H9 (cell line): Measurements from ENCODE around the gene AARSD1. TPM values are rescaled to one million over a fixed set of nuclear protein-coding genes. Genes with fewer than 3 reads are reported as not detected.

Source experiments
- DNase-seq: peaks from one replicate; pipeline ENCODE4 v3.0.0-alpha.2; 2017
- H2AFZ ChIP-seq: one replicate; pipeline ENCODE4 v1.6.1; 2013; ENCODE audit warnings: mild to moderate bottlenecking, low read length, control low read depth, moderate library complexity
- H2AK5ac ChIP-seq: 2 replicates; pipeline ENCODE4 v1.6.1; 2013; ENCODE audit warnings: low read length, control low read depth, mixed read lengths; ENCODE audit not compliant: insufficient read length
- H2BK120ac ChIP-seq: one replicate; pipeline ENCODE4 v1.6.1; 2013; ENCODE audit warnings: low read depth, mild to moderate bottlenecking, low read length, control low read depth, inconsistent platforms; ENCODE audit not compliant: poor library complexity, severe bottlenecking
- H2BK12ac ChIP-seq: 2 replicates; pipeline ENCODE4 v1.6.1; 2013; ENCODE audit warnings: low read length, control low read depth, mixed read lengths, low read depth; ENCODE audit not compliant: insufficient read length
- H2BK15ac ChIP-seq: 2 replicates; pipeline ENCODE4 v1.6.1; 2013; ENCODE audit warnings: low read depth, low read length, control low read depth
- H2BK20ac ChIP-seq: one replicate; pipeline ENCODE4 v1.6.1; 2013; ENCODE audit warnings: low read depth, mild to moderate bottlenecking, low read length, control low read depth, inconsistent platforms; ENCODE audit not compliant: poor library complexity, severe bottlenecking
- H2BK5ac ChIP-seq: 2 replicates; pipeline ENCODE4 v1.6.1; 2013; ENCODE audit warnings: low read length, control low read depth, mixed read lengths; ENCODE audit not compliant: insufficient read length
- H3K14ac ChIP-seq: 2 replicates; pipeline ENCODE4 v1.6.1; 2013; ENCODE audit warnings: low read length, control low read depth; ENCODE audit not compliant: insufficient read depth
- H3K18ac ChIP-seq: 2 replicates; pipeline ENCODE4 v1.6.1; 2013; ENCODE audit warnings: low read depth, mild to moderate bottlenecking, mixed read lengths, low read length, control low read depth; ENCODE audit not compliant: insufficient read length
- H3K23ac ChIP-seq: 2 replicates; pipeline ENCODE4 v1.6.1; 2013; ENCODE audit warnings: low read length, control low read depth, mixed read lengths, low read depth; ENCODE audit not compliant: insufficient read length
- H3K23me2 ChIP-seq: 2 replicates; pipeline ENCODE4 v1.6.1; 2013; ENCODE audit warnings: low read depth, mild to moderate bottlenecking, mixed read lengths, low read length, control low read depth; ENCODE audit not compliant: insufficient read length, poor library complexity, severe bottlenecking
- H3K27ac ChIP-seq: 2 replicates; pipeline ENCODE4 v1.5.1; 2013; ENCODE audit warnings: low read length, control low read depth, mixed read lengths, low read depth; ENCODE audit not compliant: insufficient read length
- H3K27me3 ChIP-seq: 2 replicates; pipeline ENCODE4 v1.6.1; 2013; ENCODE audit warnings: low read length, control low read depth, inconsistent platforms; ENCODE audit not compliant: insufficient read depth
- H3K4ac ChIP-seq: 2 replicates; pipeline ENCODE4 v1.6.1; 2013; ENCODE audit warnings: low read depth, mild to moderate bottlenecking, control low read depth, inconsistent platforms, low read length, moderate library complexity
- H3K4me1 ChIP-seq: 2 replicates; pipeline ENCODE4 v1.6.1; 2013; ENCODE audit warnings: low read length, control low read depth, inconsistent platforms; ENCODE audit not compliant: insufficient read depth
- H3K4me2 ChIP-seq: 2 replicates; pipeline ENCODE4 v1.6.1; 2013; ENCODE audit warnings: low read length, control low read depth, mixed read lengths; ENCODE audit not compliant: insufficient read length, insufficient read depth
- H3K56ac ChIP-seq: 2 replicates; pipeline ENCODE4 v1.6.1; 2013; ENCODE audit warnings: low read depth, mild to moderate bottlenecking, mixed read lengths, low read length, control low read depth; ENCODE audit not compliant: insufficient read length
- H3K79me1 ChIP-seq: 2 replicates; pipeline ENCODE4 v1.6.1; 2013; ENCODE audit warnings: low read depth, mild to moderate bottlenecking, moderate library complexity, low read length, control low read depth, inconsistent platforms; ENCODE audit not compliant: insufficient read depth, poor library complexity, severe bottlenecking
- H3K79me2 ChIP-seq: 2 replicates; pipeline ENCODE4 v1.6.1; 2013; ENCODE audit warnings: low read length, control low read depth, inconsistent platforms; ENCODE audit not compliant: insufficient read depth
- H3K9ac ChIP-seq: 2 replicates; pipeline ENCODE4 v1.6.1; 2013; ENCODE audit warnings: low read length, control low read depth, mixed read lengths; ENCODE audit not compliant: insufficient read length; ENCODE audit errors: extremely low read depth
- H3K9me3 ChIP-seq: one replicate; pipeline ENCODE4 v1.6.1; 2013; ENCODE audit warnings: low read depth, low read length, inconsistent platforms; ENCODE audit not compliant: control insufficient read depth
- H3T11ph ChIP-seq: one replicate; pipeline ENCODE4 v1.6.1; 2013; ENCODE audit warnings: mild to moderate bottlenecking, low read length, control low read depth, inconsistent platforms
- H4K20me1 ChIP-seq: one replicate; pipeline ENCODE4 v1.6.1; 2013; ENCODE audit not compliant: control insufficient read depth, insufficient read length, insufficient read depth
- H4K5ac ChIP-seq: 2 replicates; pipeline ENCODE4 v1.6.1; 2013; ENCODE audit warnings: low read depth, mild to moderate bottlenecking, mixed read lengths, low read length, control low read depth; ENCODE audit not compliant: insufficient read length
- H4K8ac ChIP-seq: replicated peaks from 2 replicates; pipeline ENCODE4 v1.6.1; 2013; ENCODE audit warnings: low read length, control low read depth, mixed read lengths, low read depth; ENCODE audit not compliant: insufficient read length
- H4K91ac ChIP-seq: 2 replicates; pipeline ENCODE4 v1.6.1; 2013; ENCODE audit warnings: low read depth, mild to moderate bottlenecking, moderate library complexity, mixed read lengths, low read length, control low read depth; ENCODE audit not compliant: insufficient read length
- H3K27ac Mint-ChIP-seq, 3 experiments: 2 replicates in 2 of 3; 3 replicates in 1 of 3; pipeline ENCODE4 v1.8.0; 2020 to 2021; ENCODE audit warnings: mixed read lengths in 3 of 3, mild to moderate bottlenecking in 1 of 3, moderate library complexity in 1 of 3
- H3K27me3 Mint-ChIP-seq: 2 replicates; pipeline ENCODE4 v1.8.0; 2021; ENCODE audit warnings: low read depth, mild to moderate bottlenecking, moderate library complexity, mixed read lengths
- H3K36me3 Mint-ChIP-seq, 3 experiments: 2 replicates in 2 of 3; 3 replicates in 1 of 3; pipeline ENCODE4 v1.8.0; 2020 to 2021; ENCODE audit warnings: low read depth in 3 of 3, mixed read lengths in 3 of 3; ENCODE audit not compliant: insufficient read depth in 1 of 3
- H3K4me1 Mint-ChIP-seq, 2 experiments: 2 replicates each; pipeline ENCODE4 v1.8.0; 2020; ENCODE audit warnings: mixed read lengths in 2 of 2
- H3K4me3 Mint-ChIP-seq, 2 experiments: 2 replicates in 1 of 2; 3 replicates in 1 of 2; pipeline ENCODE4 v1.8.0; 2020 to 2021; ENCODE audit warnings: mild to moderate bottlenecking in 2 of 2, mixed read lengths in 2 of 2, moderate library complexity in 1 of 2
- H3K9me3 Mint-ChIP-seq, 2 experiments: 2 replicates in 1 of 2; 3 replicates in 1 of 2; pipeline ENCODE4 v1.8.0; 2020; ENCODE audit warnings: mild to moderate bottlenecking in 2 of 2, mixed read lengths in 2 of 2, moderate library complexity in 1 of 2
- WGBS: extraction: QIAGEN DNeasy Blood & Tissue Kit; methylation state at CpG from one replicate; pipeline ENCODE4 v1.1.7; 2013; ENCODE audit warnings: missing lambda C conversion rate, low lambda C conversion rate, mixed read lengths; ENCODE audit not compliant: insufficient read length; ENCODE audit errors: extremely low coverage; 5-methylcytosine and 5-hydroxymethylcytosine counted together
- total RNA-seq: library from RNA; stranded (reverse); gene quantifications from 2 replicates; pipeline ENCODE4 v1.2.1, GENCODE V29; 2021
- TF ChIP-seq, protein P1 (sequence below): fragments of 200-600 bp; sonication (generic); conservative IDR thresholded peaks from 3 replicates; pipeline ENCODE4 v1.8.0; 2021; ENCODE audit warnings: antibody characterized with exemption, mild to moderate bottlenecking

Gene AARSD1
- total RNA-seq, 1 experiment from 2014 or later: 68.7 TPM

DNA sequence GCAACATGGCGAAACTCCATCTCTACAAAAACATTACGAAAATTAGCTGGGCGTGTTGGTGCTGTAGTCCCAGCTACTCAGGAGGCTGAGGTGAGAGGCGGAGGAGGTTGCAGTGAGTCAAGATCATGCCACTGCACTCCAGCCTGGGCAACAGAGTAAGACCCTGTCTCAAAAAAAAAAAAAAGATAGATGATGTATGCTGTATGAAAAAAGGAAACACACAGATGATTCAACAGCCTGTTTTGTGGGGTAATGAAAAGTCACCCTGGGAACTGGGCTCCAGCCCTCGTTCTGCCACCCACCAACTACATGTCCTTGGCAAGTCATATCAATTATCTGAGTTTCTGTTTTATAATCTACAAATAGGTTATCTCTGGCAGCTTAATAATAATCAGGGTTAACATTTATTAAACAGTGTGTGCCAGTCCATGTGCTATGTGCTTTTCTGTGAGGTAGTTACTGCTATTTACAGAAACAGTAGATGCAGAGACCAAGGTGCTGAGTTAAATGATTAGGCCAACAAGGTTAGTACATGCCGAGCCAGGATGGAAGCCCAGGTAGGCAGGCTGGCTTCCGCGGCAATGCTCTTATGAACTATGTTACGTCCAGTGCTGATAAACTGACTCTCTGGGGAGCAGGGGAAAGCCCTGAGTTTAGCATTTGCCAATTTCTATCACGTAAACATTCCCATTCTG, 62.6 kb downstream of the AARSD1 start:
- no peak overlapping the region for H2BK20ac ChIP-seq
- no peak overlapping the region for H3K4me3 Mint-ChIP-seq
- no peak for DNase-seq
- H3K79me2 ChIP-seq: no peaks in the 10 kb centered on the region
- peaks cover under 1% of the 10 kb centered on the region; the same call in 1 of the 2 replicates for H3K27me3 Mint-ChIP-seq
- no peak overlapping the region for H2BK120ac ChIP-seq
- H3K56ac ChIP-seq: no peak overlapping the region
- no peak overlapping the region for H4K8ac ChIP-seq
- H3K14ac ChIP-seq: no peak overlapping the region
- no peak overlapping the region for H3K18ac ChIP-seq
- no peak overlapping the region for H4K5ac ChIP-seq
- no peaks in the 10 kb centered on the region for H3K36me3 Mint-ChIP-seq
- no peaks in the 10 kb centered on the region for H3K23me2 ChIP-seq
- H3K27ac ChIP-seq: no peak overlapping the region
- no peaks in the 10 kb centered on the region for H4K20me1 ChIP-seq
- no peak overlapping the region for H3T11ph ChIP-seq
- H3K9me3 ChIP-seq: no peaks in the 10 kb centered on the region
- H3K27ac Mint-ChIP-seq: peak overlapping the region in 1 of 3 experiments; percentile 39; a peak in 2 of 7 replicates
- H3K4ac ChIP-seq: no peak overlapping the region
- H3K4me1 ChIP-seq: no peaks in the 10 kb centered on the region
- H4K91ac ChIP-seq: no peak overlapping the region
- H3K9ac ChIP-seq: no peak overlapping the region
- H3K79me1 ChIP-seq: no peaks in the 10 kb centered on the region
- H2BK5ac ChIP-seq: no peak overlapping the region
- H3K4me1 Mint-ChIP-seq: peaks cover 4 to 5% of the 10 kb centered on the region in 2 experiments; a peak in 1 of 4 replicates
- peaks cover 0 to 2% of the 10 kb centered on the region in 2 experiments; a peak in 1 of 5 replicates for H3K9me3 Mint-ChIP-seq
- H2BK12ac ChIP-seq: no peak overlapping the region
- no peak overlapping the region for H2AFZ ChIP-seq
- no peaks in the 10 kb centered on the region for H3K27me3 ChIP-seq
- H3K4me2 ChIP-seq: no peak overlapping the region
- TF ChIP-seq, protein P1, sequence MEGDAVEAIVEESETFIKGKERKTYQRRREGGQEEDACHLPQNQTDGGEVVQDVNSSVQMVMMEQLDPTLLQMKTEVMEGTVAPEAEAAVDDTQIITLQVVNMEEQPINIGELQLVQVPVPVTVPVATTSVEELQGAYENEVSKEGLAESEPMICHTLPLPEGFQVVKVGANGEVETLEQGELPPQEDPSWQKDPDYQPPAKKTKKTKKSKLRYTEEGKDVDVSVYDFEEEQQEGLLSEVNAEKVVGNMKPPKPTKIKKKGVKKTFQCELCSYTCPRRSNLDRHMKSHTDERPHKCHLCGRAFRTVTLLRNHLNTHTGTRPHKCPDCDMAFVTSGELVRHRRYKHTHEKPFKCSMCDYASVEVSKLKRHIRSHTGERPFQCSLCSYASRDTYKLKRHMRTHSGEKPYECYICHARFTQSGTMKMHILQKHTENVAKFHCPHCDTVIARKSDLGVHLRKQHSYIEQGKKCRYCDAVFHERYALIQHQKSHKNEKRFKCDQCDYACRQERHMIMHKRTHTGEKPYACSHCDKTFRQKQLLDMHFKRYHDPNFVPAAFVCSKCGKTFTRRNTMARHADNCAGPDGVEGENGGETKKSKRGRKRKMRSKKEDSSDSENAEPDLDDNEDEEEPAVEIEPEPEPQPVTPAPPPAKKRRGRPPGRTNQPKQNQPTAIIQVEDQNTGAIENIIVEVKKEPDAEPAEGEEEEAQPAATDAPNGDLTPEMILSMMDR: no peak
- WGBS: no CpG with 5 or more reads among the region's 10 CpGs
- H2AK5ac ChIP-seq: no peak overlapping the region
- no peak overlapping the region for H2BK15ac ChIP-seq
- H3K23ac ChIP-seq: no peak overlapping the region

Other genes starting within 250 kb of the AARSD1 start
- gene EZH1, start 219.4 kb downstream of the AARSD1 start, total RNA-seq: 17.9 and 18.6 TPM in 2 replicates
- 10.9 and 11.7 TPM in 2 replicates for gene RAMP2, start 203.2 kb downstream of the AARSD1 start, total RNA-seq
- 111 and 113 TPM in 2 replicates for gene VPS25, start 191.0 kb downstream of the AARSD1 start, total RNA-seq
- gene WNK4, start 183.8 kb downstream of the AARSD1 start, total RNA-seq: 1.9 and 2.6 TPM in 2 replicates
- gene COA3, start 165.8 kb downstream of the AARSD1 start, total RNA-seq: 74.2 and 76.9 TPM in 2 replicates
- gene CNTD1, start 165.6 kb downstream of the AARSD1 start, total RNA-seq: not detected in 2 replicates
- gene BECN1, start 140.2 kb downstream of the AARSD1 start, total RNA-seq: 60.1 and 69.2 TPM in 2 replicates
- 205 and 222 TPM in 2 replicates for gene PSME3, start 131.1 kb downstream of the AARSD1 start, total RNA-seq
- 5.7 and 7.1 TPM in 2 replicates for gene AOC2, start 119.9 kb downstream of the AARSD1 start, total RNA-seq
- 2.6 and 2.8 TPM in 2 replicates for gene AOC3, start 113.3 kb downstream of the AARSD1 start, total RNA-seq
- not detected in 2 replicates for gene G6PC1, start 63.7 kb downstream of the AARSD1 start, total RNA-seq
- gene PTGES3L, start 15.6 kb upstream of the AARSD1 start, total RNA-seq: 4.0 and 4.2 TPM in 2 replicates
- gene RUNDC1, start 16.1 kb upstream of the AARSD1 start, total RNA-seq: 18.3 and 18.8 TPM in 2 replicates
- gene RPL27, start 34.0 kb upstream of the AARSD1 start, total RNA-seq: 1,514 and 1,552 TPM in 2 replicates
- gene IFI35, start 42.3 kb upstream of the AARSD1 start, total RNA-seq: 3.1 and 4.2 TPM in 2 replicates
- gene VAT1, start 57.9 kb upstream of the AARSD1 start, total RNA-seq: 262 and 274 TPM in 2 replicates
- 47.8 and 50.7 TPM in 2 replicates for gene RND2, start 60.8 kb upstream of the AARSD1 start, total RNA-seq
- 31.0 and 32.3 TPM in 2 replicates for gene BRCA1, start 160.9 kb upstream of the AARSD1 start, total RNA-seq
- 34.2 and 34.6 TPM in 2 replicates for gene NBR1, start 206.8 kb upstream of the AARSD1 start, total RNA-seq
- 3.7 and 4.5 TPM in 2 replicates for gene TMEM106A, start 247.4 kb upstream of the AARSD1 start, total RNA-seq